HG03175 (cell line): ENCODE data around the gene ABR.
"Not testable (repeated sequence)": the region's sequence is repeated elsewhere in the genome, so short reads cannot be mapped to it uniquely, and the experiment has no call there.

Source experiments
- ATAC-seq: cut with Tn5 transposase; IDR thresholded peaks from one replicate; pipeline ENCODE4 v1.9.1; 2021; ENCODE audit warnings: mild to moderate bottlenecking, moderate library complexity; ENCODE audit not compliant: unreplicated experiment

The ABR gene

GRCh38 chr17:1097972-1098744 lies 81.6 kb downstream of the ABR start:
- not testable (repeated sequence) for ATAC-seq

- ATAC-seq = no peak
Measured at GRCh38 chr17:1096215-1096614, 83.6 kb downstream of the ABR start.

DNA sequence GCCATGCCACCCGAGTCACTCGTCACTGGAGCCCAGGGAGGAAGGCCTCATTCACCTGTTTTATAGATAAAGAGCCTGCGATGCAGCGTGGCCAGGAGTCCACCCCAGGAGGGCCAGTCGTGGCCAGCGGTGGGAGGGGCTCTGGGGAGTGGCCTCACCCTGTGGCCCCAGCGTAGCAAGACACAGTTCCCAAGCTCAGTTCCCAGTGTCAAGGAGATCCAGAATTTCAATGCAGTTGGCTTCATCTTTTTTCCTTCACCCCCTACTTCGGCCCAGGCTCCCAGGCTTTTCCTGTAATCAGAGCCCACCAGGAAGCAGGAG lies 84.0 kb downstream of the ABR start:
- no peak for ATAC-seq

GRCh38 chr17:1095090-1095852 lies 84.5 kb downstream of the ABR start:
- no peak for ATAC-seq

DNA sequence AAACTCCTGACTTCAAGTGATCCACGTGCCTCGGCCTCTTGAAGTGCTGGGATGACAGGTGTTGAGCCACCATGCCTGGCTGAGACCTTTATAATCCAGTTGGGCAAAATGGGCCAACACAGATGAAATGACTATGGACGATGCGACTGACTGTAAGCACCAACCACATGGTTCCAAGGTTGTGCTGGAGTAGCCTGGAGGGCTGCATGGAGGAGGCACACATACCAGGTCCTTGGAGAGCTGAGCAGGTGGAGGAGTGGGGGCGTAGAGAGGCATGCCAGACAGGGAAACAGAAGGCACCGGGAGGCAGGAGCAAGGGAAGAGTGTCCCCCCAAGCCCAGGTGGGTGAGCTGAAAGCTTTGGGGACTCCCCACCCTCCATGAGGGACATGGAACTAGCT lies 85.2 kb downstream of the ABR start:
- no peak for ATAC-seq

GRCh38 chr17:1091900-1092299 lies 87.9 kb downstream of the ABR start:
- ATAC-seq = no peak

GRCh38 chr17:1091190-1091534 lies 88.6 kb downstream of the ABR start:
- ATAC-seq = no peak

- no peak for ATAC-seq
Measured at GRCh38 chr17:1090465-1091189, 89.2 kb downstream of the ABR start.

DNA sequence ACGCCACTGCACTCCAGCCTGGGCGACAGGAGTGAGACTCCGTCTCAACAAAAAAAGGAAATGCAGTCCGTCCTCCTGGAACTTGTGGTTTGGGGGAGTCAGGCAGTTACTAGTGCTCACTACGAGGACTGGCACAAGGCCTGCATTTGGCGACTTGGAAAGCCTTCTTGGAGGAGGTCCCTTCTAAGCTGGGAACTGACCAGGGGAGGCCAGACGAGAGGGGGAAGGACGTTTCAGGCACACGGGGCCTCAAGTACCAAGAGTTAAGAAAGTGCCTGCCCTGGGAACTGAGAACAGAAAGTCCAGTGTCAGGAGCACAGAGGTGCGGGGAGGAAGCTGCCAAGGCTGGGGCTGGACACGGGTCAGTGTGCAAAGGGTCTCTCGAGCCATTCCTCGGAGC lies 89.9 kb downstream of the ABR start:
- ATAC-seq = no peak

DNA sequence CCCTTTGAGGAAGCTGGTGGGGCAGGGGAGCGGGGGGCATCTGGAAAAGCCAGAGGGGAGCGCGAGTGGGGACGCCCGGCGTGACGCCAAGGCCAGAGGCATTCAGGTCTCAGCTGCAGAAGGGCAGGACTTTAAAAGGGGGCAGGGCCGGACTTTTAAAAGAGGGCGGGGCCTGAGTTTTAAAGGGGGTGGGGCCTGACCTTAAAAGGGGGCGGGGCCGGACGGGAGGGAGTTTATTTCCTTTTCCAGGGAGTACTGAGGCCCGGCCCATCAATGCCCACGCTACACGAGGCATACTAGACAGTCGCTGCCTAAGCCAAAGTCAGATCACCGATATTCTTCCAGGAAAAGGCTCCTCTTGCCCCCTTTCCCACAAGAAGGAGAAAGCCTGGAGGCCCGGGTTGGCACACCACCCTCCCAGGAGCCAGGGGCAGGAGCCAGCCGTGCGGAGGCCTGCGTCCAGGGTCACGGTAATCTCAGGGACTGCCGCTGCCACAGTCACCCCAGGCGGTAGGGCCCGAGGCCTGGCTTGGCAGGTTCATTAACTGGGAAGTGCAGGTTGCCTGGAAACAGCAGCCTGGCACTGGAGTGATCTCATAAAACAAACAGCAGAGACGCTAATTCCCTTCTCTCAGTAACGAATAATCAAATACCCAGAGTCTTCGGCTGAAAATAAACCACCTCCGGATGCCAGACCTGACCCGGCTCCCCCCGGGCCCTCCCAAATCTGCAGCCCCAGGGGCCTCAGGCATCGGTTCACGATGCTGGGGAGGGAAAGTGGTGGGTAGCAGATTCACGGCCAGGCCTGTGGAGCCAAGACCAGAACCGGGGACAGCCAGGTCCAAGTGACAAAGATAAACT lies 92.2 kb downstream of the ABR start:
- ATAC-seq = no peak

DNA sequence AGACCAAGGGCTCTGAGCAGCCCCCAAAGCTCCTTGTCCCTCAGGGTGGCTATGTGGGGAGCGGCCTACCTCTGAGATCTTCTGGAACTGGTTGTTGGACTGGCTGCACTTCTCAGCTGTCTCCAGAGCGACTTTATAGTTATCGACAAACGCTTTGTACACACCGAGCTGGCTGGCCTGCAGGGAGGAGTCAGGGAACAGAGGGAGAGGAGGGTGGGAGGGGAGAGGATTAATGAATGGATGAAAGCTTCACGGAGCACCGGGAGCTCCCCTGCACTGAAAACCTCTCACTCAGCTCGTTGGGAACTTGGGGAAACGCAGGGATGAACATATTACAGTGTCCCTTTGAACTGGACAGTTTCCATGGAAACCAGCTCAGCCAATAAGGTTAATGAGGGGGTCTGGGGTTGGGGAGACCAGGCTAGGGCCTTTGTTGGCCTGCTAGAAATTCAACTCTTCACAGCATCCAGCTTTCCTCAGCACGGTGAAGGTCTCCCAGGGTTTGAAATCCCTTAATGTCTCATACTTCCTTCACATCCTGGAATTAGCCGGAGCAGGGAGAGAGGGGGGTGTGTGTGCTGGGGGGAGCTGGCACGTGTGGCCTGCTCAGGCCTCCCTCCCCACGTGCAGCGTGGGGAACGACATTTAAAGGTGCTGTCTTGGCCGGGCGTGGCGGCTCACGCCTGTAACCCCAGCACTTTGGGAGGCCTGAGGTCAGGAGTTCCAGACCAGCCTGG lies 96.2 kb downstream of the ABR start:
- no peak for ATAC-seq

GRCh38 chr17:1082579-1082978 lies 97.2 kb downstream of the ABR start:
- ATAC-seq = no peak

- ATAC-seq = no peak
Measured at GRCh38 chr17:1078831-1079561, 100.8 kb downstream of the ABR start.

DNA sequence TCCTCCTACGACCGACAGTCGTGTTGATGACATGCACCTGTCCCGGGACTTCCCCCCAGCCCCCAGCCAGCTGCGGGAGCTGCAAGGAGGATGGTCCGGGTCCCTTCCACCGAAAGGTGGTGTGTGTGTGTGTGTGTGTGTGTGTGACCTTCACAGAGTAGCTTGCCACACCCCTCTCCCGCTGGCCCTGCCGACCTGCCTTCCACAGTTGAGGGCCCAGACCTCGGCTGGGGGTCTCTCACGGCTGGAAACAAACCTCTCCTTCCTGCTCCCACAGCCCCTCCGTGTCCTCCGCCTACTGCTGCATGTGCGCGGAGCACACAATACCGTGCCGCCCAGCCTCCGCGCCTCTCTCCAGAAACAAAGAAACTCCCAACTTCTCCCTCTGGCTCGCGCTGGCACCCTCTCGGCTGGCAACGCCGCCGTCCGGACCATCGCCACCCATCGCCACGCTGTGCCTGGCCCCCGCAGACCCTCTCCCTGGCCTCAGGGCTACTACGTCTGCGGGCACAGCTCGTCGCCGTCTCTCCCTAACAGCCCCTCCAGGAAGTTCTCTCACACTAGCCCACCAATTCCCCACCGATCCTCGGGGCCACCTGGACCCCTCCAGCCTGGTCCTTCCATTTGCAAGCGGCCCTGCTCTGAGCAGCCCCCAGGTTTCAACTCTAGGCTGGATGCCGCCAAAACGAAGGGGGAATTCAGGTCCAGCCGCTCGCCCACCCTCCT lies 101.6 kb downstream of the ABR start:
- no peak for ATAC-seq

DNA sequence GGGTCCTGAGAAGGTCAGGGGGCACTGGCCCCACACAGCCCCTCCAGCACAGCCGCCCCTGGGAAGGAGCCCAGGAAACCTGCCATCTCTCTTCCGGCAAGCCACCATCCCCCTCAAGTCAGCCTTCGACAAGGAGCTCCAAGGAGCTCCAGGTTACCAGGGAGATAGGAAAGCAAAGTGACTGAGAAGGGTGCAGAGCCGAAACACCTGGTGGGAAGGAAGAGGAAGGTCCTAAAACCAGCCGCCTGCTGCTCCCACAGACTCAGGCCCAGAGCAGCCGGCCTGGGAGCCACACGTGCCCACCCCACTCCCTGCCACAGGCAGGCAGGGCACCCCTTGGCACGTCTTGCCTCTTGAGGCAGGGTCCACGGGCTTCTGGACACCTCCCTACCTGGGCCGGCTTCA lies 102.2 kb downstream of the ABR start:
- ATAC-seq = no peak

- no peak for ATAC-seq
Measured at GRCh38 chr17:1076982-1077302, 102.8 kb downstream of the ABR start.

DNA sequence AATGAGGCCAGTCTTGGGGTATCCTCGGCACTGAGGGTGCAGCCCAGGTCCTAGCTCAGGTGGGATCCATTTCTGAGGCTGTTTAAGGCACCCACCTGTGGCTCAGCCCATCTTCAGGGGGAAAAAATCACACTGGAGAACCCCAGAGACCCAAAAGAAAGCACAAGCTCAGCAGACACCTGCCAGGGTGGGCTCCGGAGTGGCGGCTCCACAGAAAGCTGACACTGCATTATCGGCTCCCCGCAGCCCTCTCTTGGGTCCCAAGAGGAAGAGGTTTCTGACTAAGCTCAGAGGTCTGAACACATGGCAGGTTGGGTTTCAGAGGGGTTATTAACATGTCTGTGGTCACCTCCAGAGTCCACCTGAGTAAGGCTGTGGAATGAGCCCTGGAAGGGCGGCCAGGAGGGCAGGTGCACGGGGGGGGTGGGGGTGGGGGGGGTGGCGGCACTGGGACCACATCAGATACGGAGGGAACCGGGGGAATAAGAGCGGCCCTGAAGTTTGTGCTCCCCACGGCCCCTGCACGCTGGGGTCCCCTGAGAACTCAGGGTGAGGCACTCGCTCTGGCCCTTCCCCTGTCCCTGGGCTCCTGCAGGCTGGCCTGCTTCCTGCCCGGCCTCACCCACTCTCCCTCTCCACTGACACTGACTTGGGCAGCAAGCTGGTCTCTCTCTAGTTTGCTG lies 103.3 kb downstream of the ABR start:
- ATAC-seq = no peak

- ATAC-seq = no peak
Measured at GRCh38 chr17:1074886-1075605, 104.7 kb downstream of the ABR start.
